ENCODE data around the gene ZNF385D. TPM values are rescaled to one million over a fixed set of nuclear protein-coding genes. Genes with fewer than 3 reads are reported as not detected.

Gene ZNF385D
- total RNA-seq, 1 experiment from 2014 or later: not detected

GRCh38 chr3:21417991-21418390 lies 333.0 kb downstream of the ZNF385D start:
- POLR2A ChIA-PET (ENCODE audit: low non-redundant PET): no interaction called here
- Histone ChIP-seq H3K4me3 (ENCODE audit: low read depth, low read length, poor library complexity, severe bottlenecking) (no peak overlapping the region), H3K36me3 (ENCODE audit: insufficient read depth, low read length, poor library complexity, severe bottlenecking) (no peaks in the 10 kb centered on the region), H3K27ac (ENCODE audit: low read depth, low read length, poor library complexity, severe bottlenecking) (no peak overlapping the region), H3K27me3 (replicated peaks; ENCODE audit: insufficient read depth, low read depth, low read length, poor library complexity) (no peaks in the 10 kb centered on the region), H3K9me3 (ENCODE audit: low read depth, low read length, poor library complexity, severe bottlenecking) (peaks cover 23% of the 10 kb centered on the region), H3K4me1 (ENCODE audit: insufficient read depth, low read length, poor library complexity, severe bottlenecking) (no peaks in the 10 kb centered on the region)
- intact Hi-C loops (cut with micrococcal nuclease; ENCODE audit: unreplicated experiment): no loop called here
- TF ChIP-seq CTCF (conservative IDR thresholded peaks at IDR 0.05; ENCODE audit: low read depth, low read length) (no peak), EZH2 (IDR thresholded peaks at IDR 0.05; ENCODE audit: borderline replicate concordance, low read depth, low read length, poor library complexity, severe bottlenecking) (no peak)
- no peak for DNase-seq (ENCODE audit: low spot score)
- no TSS peak for BruUV-seq (replicated peaks)
- CTCF ChIA-PET: no interaction called here

GRCh38 chr3:21414506-21414905 lies 336.5 kb downstream of the ZNF385D start:
- H3K4me3 ChIP-seq (ENCODE audit: low read depth, low read length, poor library complexity, severe bottlenecking): no peak overlapping the region
- intact Hi-C loops (cut with micrococcal nuclease; ENCODE audit: unreplicated experiment): no loop called here
- ChIA-PET POLR2A (ENCODE audit: low non-redundant PET) (no interaction called here), CTCF (no interaction called here)
- no peaks in the 10 kb centered on the region for H3K36me3 ChIP-seq (ENCODE audit: insufficient read depth, low read length, poor library complexity, severe bottlenecking)
- no TSS peak for BruUV-seq (replicated peaks)
- H3K9me3 ChIP-seq (ENCODE audit: low read depth, low read length, poor library complexity, severe bottlenecking): peaks cover 30% of the 10 kb centered on the region
- no peaks in the 10 kb centered on the region for H3K27me3 ChIP-seq (replicated peaks; ENCODE audit: insufficient read depth, low read depth, low read length, poor library complexity)
- no peaks in the 10 kb centered on the region for H3K4me1 ChIP-seq (ENCODE audit: insufficient read depth, low read length, poor library complexity, severe bottlenecking)
- no peak for DNase-seq (ENCODE audit: low spot score)
- no peak for TF ChIP-seq EZH2 (IDR thresholded peaks at IDR 0.05; ENCODE audit: borderline replicate concordance, low read depth, low read length, poor library complexity, severe bottlenecking)
- no peak for TF ChIP-seq CTCF (conservative IDR thresholded peaks at IDR 0.05; ENCODE audit: low read depth, low read length)
- no peak overlapping the region for H3K27ac ChIP-seq (ENCODE audit: low read depth, low read length, poor library complexity, severe bottlenecking)

- CTCF ChIA-PET: no interaction called here
- no peaks in the 10 kb centered on the region for H3K36me3 ChIP-seq (ENCODE audit: insufficient read depth, low read length, poor library complexity, severe bottlenecking)
- POLR2A ChIA-PET (ENCODE audit: low non-redundant PET): no interaction called here
- H3K4me1 ChIP-seq (ENCODE audit: insufficient read depth, low read length, poor library complexity, severe bottlenecking): no peaks in the 10 kb centered on the region
- intact Hi-C loops (cut with micrococcal nuclease; ENCODE audit: unreplicated experiment): no loop called here
- no peak overlapping the region for H3K27ac ChIP-seq (ENCODE audit: low read depth, low read length, poor library complexity, severe bottlenecking)
- H3K9me3 ChIP-seq (ENCODE audit: low read depth, low read length, poor library complexity, severe bottlenecking): peaks cover 25% of the 10 kb centered on the region
- no TSS peak for BruUV-seq (replicated peaks)
- H3K4me3 ChIP-seq (ENCODE audit: low read depth, low read length, poor library complexity, severe bottlenecking): no peak overlapping the region
- H3K27me3 ChIP-seq (replicated peaks; ENCODE audit: insufficient read depth, low read depth, low read length, poor library complexity): no peaks in the 10 kb centered on the region
- DNase-seq (ENCODE audit: low spot score): no peak
- TF ChIP-seq EZH2 (IDR thresholded peaks at IDR 0.05; ENCODE audit: borderline replicate concordance, low read depth, low read length, poor library complexity, severe bottlenecking): no peak
- TF ChIP-seq CTCF (conservative IDR thresholded peaks at IDR 0.05; ENCODE audit: low read depth, low read length): no peak
These were observed 340.0 kb downstream of the ZNF385D start for GRCh38 chr3:21411058-21411457.
